SKM-1 (cell line): ENCODE measurements around the gene PKDCC.
"Not testable (repeated sequence)": the region's sequence is repeated elsewhere in the genome, so short reads cannot be mapped to it uniquely, and the experiment has no call there.

Source experiments
- DNase-seq: peaks from one replicate; lab custom pipeline; 2025; ENCODE audit not compliant: unreplicated experiment; lab: John Stamatoyannopoulos, UW

Gene PKDCC

DNA sequence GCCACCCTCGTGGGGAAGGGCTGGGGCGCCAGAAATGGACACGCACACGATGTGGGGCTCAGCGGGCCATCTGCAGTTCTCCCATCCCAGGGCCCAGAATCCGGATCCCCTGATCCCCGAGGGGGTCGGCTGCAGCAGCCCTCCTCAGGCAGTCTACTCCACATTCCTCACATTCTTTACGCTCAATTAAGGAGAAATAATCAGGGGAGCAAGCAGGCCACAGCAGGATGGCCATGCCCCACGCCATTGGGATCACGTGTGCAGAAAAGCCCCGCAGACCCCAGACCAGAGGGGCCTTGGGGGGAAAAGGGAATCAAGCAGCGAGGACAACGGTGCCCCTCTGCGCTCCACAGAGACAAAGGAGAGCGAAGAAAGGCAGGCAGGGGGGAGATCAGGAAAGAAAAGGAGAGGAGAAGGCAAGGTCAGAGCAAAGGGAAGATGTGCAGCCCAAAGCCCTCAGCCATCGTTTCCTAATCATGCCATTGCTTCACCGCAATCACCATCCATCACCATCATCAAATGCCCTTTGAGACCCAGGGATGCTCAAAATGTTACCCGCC is 17.5 kb upstream of the PKDCC start:
- no peak for DNase-seq

DNA sequence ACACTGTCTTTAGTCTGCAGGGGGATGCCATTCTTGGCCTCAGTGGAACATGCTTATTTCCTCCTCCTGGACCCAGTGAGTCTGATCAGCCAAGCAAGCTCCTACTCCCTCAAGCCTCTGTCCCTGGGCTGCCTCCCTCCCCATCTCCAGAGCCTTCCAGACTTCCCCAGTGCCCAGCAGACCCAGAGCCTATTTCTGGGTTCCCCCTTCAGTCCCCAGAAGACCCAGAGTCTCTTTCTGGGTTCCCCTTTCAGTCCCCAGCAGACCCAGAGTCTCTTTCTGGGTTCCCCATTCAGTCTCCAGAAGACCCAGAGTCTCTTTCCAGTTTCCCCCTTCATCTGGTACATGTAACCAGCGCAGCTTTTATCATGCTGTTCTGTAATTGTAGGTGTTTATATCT is 17.0 kb upstream of the PKDCC start:
- DNase-seq: no peak

DNA sequence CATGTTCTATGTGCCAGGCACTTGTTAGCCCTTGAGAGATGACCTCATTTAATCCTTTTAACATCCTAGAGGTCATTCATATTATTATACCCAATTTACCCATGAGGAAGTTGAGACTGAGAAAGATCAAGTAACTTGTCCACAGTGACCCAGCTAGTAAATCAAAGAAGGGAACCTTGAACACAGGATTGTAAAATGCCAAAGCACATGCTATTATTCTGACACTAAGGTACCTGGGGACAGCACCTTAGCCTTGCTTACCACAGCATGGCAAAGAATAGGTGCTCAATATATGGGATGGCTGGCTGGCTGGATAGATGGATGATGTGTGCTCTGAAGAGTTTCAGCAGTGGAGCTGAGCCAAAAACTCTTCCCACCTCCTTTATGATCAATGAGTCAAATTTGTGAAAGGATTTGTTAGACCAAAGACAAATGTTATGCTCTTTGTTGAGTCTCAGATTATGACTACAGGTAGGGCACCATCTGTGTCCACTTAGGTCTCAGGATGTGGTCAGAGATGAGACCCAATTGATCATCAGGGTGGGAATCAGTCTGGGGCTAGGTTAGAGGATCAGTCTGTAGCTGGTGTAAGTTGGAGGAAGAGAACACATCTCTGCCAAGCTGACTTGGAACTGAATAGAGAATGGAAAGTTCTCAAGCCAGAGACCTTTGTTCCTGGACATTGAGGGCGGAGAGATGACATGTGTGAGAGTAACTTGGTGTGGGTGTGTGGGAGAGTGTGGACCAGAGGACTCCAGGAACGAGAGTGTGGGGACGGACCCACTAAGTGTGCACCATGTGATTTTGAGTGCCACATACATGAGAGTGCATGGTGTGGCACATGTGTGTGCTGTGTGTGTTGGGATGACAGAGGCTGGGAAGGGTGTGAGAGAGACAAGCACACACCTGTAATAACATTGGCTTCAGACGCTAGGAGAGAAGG is 16.3 kb upstream of the PKDCC start:
- no peak for DNase-seq

DNA sequence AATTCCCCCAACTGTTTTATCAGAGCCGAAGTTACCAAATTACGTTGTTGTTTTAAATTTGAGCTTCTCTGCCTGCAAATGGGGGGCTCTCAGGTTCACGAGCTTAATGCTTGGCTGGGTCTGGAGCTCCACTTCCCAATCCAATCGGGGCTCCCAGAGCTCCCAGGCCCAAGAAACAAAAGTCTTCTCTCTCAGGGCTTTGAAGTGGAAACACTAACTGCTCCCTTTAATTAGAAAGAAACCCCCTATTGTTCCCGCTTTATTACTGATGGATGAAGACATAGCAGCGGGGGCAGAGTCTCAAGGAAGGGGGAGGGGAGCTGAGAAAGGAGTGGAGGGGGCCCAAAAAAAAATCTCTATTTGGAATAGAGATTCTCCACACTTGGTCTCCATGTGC is 15.6 kb upstream of the PKDCC start:
- no peak for DNase-seq

DNA sequence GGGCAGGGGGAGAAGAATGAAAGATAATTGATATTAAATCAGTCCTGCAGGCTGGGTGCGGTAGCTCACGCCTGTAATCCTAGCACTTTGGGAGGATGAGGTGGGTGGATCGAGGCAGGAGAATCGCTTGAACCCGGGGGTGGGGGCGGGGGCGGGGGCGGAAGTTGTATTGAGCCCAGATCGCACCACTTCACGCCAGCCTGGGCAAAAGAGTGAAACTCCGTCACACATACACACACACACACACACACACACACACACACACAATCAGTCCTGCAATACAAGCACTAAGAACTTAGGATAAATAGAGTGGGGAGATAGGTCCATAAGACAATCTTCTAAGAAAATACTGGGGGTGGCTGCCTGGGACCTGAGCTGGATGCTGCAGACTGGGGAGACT is 15.1 kb upstream of the PKDCC start:
- DNase-seq: no peak

DNA sequence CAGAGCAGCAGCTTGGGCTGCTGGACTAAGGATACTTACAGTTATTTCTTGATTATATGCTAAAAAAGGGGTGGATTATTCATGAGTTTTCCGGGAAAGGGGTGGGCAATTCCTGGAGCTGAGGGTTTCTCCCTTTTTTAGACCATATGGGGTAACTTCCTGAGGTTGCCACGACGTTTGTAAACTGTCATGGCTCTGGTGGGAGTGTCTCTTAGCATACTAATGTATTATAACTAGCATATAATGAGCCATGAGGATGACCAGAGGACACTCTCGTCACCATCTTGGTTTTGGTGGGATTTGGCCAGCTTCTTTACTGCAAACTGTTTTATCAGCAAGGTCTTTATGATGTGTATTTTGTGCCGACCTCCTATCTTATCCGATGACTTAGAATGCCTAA is 13.7 kb upstream of the PKDCC start:
- not testable (repeated sequence) for DNase-seq

DNA sequence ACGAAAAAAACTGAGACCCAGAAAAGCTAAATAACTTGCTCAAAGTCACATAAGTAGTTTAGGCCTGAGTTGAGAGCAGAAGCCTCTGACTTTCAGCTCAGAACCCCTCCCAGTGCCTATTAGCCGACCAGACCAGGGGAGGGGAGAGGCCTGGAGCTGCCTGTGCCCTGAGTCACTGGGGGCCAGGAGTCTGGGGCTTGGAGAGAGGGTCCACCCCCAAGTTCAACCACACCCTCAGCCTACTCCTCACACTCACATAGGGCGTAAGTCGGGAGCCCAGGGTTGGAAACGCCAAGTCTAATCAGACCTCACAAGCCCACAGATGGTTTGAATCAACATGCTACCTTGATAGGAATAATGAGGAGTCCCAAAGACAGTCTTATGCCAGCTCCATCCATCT is 12.6 kb upstream of the PKDCC start:
- DNase-seq: no peak

DNA sequence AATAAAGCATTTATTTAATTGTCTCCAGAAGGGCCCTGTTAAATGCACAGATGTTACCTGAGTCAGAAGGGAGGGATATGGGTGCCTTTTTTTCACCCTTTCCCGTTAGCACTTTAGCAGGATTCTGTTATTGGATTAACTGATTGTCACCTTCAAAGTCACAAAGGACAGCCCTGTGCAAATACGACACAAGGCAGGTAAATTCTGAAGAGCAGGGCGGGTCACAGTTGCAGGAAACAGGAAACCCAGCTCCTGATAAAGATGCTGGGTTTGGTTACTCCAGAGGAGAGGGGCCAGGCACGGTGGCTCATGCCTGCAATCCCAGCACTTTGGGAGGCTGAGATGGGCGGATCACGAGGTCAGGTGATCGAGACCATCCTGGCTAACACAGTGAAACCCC is 11.4 kb upstream of the PKDCC start:
- DNase-seq: no peak

DNA sequence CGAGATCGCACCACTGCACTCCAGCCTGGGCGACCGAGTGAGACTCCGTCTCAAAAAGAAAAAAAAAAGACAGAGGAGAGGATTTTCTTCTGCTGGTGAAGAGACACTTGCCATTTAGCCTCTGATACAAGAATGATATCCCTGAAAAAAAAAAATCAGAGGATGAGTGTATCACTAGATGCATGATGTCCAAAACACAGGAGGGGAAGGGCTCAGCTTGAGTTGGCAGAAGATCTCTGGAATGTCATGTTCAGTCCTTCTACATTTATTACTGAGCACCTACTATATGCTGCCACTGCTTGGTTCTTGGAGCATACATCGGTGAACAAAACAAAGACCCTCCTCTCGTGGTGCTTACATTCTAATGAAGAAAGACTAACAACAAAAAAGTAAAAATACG is 10.9 kb upstream of the PKDCC start:
- no peak for DNase-seq

DNA sequence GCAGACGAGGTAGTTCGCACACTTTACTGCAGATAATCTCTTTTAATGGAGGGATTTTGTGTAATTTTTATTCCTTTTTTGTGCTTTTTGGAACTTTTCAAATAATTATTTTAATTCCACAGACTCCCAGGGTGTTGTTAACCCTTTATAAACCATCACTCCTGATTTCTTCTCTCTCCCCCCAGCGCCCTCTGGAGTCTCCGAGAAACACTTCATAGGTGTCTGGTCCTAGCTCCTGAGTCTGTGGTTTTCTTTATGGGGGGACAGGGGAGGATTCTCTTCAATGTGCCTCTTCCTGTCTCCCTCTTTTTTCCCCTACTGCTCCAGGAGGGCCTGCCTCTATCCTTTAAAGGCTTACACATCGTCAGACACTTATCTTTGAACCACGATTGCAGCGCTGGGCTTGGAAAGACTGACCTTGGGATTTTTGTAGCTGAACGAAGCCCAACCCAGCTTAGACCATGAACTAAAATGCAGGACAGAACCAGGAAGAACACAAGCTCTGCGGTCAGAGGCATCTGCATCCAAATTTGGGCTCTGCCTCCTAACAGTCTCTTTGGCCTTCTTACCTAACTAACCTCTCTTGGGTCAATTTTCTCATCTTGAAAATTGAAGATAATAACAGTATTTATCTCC is 7.1 kb upstream of the PKDCC start:
- no peak for DNase-seq

DNA sequence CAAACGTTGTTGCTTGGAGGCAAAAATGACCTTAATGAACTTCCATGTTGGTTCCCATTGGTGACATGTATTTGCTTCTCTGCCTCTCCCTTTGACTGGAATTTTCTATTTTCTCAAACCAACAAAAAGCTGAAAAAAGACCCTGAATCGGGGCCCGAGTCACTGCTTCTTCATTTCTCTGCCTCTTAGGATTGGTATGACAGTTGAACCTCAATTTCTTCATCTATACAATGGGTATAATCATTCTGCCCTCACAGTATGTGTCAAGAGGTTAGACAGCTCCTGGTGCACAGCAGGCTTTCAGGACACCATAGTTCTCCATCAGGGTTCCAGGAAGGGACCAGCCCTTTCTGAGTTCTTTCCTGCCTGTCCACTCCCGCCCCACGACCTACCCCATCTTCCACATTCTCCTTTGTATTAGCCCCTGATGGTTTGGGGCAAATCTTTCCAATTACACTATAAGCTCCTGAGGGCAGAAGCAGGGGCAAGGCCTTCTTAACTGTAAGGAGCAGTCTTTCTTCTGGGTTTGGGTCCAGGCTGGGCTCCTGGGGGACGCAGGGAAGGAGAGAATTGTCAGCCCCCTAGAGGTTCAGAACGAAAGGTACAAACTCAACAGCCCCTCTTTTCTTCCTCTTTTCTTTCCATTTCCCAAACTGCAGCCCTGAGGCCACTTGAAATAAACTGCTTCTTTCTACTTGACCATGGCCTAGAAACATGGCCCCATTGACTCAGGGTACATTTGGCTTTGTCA is 6.3 kb upstream of the PKDCC start:
- no peak for DNase-seq

DNA sequence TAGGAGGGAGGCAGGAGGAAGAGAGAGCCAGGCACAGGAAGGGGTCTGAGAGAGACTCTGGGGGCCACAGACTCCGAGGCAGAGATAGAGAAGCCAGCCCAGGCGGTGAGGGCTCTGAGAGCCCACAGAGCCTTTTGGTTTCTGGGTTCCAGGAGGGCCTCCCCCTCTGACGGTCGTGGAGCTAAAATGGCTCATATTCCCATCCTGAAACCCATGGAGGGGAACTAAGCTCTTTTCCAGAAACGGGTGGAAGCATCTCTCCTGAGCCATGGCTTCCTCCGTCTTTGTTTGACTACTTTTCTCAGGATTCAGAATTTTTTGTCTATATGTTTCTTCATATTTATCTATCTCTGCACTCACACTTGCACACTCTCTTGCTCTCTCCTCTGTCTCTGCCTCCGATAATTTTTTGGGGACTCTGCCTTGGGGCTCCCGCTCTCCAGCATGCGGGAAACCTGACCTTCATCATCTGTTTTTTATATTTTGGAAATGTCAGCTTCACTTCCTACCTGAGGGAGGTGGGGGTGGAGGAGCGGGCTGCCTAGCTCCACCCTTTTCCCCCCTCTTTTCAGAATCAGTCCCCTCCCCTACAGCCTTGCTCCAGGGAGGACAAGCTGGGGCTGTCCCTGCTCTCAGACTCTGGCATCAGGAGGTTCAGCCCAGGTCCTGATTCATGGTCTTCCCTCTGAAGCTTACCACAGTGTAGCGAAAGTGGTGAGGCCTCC is 5.0 kb upstream of the PKDCC start:
- DNase-seq: no peak

DNA sequence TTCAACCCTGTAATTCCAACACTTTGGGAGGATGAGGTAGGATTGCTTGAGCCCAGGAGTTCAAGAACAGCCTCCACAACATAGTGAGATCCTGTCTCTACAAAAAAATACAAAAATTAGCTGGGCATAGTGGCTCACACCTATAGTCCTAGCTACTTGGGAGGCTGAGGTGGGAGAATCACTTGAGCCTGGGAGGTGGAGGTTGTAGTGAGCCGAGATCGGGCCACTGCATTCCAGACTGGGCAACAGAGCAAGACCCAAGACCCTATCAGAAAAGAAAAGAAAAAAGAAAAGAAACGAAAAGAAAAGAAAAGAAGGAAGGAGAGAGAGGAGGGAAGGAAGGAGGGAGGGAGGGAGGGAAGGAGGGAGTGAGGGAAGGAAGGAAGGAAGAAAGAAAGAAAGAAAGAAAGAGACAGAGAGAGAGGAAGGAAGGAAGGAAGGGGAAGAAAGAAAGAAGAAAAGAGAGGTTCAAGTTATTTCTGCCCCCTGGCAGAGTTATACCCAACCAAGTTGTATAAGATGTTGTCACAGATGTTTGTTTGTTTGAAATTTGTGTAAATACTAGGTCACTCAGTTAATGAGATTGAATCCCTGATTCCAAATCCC is 3.9 kb upstream of the PKDCC start:
- no peak for DNase-seq

DNA sequence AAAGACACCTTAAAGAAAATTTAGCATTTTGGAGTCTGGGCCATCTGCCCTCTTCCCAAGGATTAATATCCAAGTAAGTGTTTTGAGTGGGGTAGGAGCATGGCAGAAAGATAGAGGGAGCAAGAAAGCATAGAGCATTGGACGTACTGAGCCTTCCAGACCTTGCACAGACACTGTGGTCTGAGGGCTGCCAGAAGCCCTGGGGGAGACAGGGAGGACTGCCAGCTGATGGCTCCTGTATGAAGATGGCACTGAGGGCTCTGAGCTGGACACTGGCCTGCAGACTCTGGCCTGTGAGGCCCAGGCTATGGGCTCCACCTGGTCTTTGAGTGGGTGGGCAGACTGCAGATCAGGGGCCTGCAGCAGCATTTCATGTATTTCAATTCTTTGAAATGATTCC is 2.9 kb upstream of the PKDCC start:
- DNase-seq: no peak

DNA sequence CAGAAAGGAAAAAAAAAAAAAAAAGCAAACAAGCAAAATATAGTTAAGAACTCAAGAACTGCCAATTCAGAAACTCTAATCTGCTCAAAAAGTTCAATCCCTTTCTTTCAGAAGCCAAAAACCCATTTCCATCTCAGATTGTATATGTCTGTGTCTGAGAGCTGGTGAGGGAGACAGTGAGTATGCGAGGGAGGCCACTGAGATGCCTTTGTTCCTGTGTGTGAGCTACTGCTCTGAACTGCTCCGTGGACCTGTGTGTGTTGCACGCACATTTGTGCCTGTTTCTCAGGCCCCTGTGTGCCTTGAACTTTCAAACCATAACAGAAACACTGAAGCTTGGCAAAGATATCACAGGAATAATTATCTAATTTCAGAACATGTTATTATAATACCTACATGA is 2.5 kb upstream of the PKDCC start:
- no peak for DNase-seq

DNA sequence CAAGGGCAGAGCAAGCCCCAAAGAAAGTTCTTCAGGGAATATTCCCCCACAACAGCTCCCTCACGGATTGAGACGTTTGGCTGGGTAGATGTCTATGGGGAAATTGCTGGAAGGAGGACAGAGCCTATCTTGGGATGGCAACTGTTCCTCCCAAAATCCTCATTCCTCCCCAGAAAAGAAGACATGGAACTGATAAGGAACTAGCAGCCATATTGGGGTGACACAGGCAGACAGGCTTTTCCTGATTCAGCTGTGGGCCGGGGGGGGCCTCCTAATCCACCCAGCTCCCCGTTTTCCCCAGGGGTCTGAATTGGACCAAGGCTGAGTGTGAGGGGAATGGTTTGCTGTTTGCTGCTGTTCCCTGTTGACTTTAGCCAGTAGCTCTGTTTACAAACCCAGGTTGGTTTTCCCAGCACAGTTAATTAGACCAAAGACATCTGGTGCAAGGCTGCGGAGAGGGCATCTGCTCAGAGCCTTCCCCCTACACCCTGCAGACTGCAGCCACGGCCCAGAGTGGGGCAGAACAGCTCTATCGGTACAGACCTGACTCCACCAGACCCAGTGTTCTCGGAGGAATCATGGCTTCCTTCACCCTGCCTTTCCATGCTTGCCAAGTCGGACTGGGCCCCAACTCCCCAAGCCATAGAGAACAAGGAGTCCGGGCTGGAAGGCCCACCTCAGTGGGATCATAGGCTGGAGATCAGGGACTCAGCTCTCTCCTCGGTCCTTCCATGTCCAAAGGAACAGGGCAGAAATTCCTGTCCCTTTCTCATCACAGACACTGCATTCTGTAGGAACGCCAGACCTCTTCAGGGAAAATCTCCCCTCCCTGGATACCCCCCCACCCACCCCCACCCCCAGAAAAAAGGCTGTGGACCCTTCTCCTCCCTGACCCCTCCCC is 1.7 kb upstream of the PKDCC start:
- DNase-seq: no peak

DNA sequence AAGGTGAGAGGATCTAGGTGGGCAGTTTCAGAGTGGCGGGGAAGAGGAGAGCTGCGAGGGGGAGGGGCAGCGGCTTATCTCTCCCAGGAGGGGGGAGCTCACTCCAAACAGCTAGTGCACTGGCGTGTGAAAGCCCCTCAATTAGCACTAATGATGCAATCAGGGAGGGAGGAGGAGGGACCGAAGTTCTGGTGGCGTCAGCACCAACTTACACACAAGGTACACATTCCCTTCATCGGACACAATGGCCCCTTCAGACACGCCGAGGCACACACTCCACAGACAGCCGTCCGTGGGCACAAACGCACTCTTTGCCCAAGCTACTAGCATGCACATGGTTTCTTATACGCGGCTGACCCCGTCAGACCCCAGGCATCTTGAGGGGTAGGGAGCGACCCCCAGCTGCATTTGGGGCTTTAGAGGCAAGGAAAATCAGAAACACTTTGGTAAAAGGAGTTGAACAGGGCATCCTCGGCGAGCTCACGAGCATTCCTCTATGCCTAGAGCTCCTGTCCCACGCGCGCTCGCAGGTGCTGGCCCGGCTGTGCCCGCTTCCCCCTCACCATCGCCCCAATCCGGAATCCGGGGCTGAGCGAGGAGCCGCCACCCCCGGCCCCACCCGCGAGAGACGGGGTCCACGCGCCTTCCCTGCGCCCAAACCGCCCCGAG is 868 bp upstream of the PKDCC start:
- DNase-seq: no peak

DNA sequence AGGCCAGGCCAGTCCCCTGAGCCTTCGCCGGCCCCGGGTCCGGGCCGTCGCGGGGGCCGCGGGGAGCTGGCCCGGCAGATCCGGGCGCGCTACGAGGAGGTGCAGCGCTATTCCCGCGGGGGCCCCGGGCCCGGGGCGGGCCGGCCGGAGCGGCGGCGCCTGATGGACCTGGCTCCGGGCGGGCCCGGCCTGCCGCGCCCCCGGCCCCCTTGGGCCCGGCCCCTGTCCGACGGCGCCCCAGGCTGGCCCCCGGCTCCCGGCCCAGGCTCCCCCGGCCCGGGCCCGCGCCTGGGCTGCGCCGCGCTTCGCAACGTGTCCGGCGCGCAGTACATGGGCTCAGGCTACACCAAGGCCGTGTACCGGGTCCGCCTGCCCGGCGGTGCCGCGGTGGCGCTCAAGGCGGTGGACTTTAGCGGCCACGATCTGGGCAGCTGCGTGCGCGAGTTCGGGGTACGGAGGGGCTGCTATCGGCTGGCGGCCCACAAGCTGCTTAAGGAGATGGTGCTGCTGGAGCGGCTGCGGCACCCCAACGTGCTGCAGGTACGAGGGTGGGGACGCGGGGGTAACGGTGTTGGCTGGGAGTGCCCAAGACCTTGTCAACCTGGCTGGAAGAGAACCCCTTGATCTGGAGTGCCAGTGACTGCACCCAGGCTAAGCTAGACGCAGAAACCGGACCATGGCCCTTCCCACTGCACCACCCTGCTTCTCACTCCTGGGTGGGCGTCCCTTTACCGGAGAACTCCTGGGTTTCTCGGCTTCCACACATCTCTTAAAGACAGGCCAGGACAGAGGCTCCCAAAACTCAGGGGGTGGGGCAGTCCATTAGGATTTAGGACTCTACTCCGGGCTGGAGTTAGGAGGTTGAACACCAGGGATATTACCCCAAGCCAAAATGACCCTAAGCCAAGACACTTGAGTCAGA is 739 bp downstream of the PKDCC start:
- no peak for DNase-seq
